ENCODE measurements around the gene METTL15.

DNA sequence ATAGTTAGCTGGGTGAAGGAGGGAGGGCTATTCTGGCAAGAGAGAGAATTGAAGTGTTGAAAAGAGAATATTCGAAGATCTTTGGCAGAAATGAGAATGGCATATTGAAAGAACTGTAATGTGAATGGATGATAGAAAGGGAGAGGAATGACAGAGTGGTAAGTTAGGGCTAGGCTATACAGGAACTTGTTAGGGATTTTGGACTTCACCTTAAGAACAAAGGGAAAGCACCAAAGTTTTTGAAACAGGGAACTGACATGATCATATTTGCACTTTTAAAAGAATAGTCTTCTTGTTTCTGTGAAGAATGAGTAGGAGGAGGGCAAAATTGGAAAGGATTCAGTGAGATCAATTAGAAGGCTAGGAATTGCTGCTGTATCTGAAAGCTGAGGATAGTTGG is 119.3 kb downstream of the METTL15 start:
- TF ChIP-seq EZH2phosphoT487 (conservative IDR thresholded peaks at IDR 0.05; ENCODE audit: low read length), result no peak
- TF ChIP-seq, protein P1, sequence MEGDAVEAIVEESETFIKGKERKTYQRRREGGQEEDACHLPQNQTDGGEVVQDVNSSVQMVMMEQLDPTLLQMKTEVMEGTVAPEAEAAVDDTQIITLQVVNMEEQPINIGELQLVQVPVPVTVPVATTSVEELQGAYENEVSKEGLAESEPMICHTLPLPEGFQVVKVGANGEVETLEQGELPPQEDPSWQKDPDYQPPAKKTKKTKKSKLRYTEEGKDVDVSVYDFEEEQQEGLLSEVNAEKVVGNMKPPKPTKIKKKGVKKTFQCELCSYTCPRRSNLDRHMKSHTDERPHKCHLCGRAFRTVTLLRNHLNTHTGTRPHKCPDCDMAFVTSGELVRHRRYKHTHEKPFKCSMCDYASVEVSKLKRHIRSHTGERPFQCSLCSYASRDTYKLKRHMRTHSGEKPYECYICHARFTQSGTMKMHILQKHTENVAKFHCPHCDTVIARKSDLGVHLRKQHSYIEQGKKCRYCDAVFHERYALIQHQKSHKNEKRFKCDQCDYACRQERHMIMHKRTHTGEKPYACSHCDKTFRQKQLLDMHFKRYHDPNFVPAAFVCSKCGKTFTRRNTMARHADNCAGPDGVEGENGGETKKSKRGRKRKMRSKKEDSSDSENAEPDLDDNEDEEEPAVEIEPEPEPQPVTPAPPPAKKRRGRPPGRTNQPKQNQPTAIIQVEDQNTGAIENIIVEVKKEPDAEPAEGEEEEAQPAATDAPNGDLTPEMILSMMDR (IDR thresholded peaks at IDR 0.05; ENCODE audit: insufficient read depth, low read length, poor library complexity, severe bottlenecking), result no peak
